ENCODE data around the gene NYNRIN.

DNA sequence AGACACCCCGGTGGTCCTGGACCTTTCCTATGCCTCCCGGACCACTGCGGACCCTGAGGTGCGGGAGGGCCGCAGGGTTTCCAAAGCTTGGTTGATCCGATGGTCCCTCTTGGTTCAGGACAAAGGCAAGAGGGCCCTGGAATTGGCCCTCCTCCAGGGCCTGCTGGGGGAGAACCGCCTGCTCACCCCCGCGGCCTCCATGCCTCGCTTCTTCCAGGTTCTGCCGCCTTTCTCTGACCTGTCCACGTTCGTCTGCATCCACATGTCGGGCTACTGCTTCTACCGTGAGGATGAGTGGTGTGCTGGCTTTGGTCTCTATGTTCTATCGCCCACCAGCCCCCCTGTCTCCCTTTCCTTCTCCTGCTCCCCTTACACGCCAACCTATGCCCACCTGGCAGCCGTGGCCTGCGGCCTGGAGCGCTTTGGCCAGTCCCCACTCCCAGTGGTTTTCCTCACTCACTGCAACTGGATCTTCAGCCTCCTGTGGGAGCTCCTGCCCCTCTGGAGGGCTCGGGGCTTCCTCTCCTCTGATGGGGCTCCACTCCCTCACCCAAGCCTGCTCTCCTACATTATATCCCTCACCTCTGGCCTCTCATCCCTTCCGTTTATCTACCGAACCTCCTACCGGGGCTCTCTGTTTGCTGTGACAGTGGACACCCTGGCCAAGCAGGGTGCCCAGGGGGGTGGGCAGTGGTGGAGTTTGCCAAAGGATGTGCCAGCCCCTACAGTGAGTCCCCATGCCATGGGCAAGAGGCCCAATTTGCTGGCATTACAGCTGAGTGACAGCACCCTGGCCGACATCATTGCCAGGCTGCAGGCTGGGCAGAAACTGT lies 16.8 kb downstream of the NYNRIN start:
- TF ChIP-seq, protein P1, sequence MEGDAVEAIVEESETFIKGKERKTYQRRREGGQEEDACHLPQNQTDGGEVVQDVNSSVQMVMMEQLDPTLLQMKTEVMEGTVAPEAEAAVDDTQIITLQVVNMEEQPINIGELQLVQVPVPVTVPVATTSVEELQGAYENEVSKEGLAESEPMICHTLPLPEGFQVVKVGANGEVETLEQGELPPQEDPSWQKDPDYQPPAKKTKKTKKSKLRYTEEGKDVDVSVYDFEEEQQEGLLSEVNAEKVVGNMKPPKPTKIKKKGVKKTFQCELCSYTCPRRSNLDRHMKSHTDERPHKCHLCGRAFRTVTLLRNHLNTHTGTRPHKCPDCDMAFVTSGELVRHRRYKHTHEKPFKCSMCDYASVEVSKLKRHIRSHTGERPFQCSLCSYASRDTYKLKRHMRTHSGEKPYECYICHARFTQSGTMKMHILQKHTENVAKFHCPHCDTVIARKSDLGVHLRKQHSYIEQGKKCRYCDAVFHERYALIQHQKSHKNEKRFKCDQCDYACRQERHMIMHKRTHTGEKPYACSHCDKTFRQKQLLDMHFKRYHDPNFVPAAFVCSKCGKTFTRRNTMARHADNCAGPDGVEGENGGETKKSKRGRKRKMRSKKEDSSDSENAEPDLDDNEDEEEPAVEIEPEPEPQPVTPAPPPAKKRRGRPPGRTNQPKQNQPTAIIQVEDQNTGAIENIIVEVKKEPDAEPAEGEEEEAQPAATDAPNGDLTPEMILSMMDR (IDR thresholded peaks at IDR 0.05), result no peak
- no peak for TF ChIP-seq POLR2A (IDR thresholded peaks at IDR 0.05)
